Kidney (tissue), 14 donors: Measurements from ENCODE around the gene TNRC18. TPM values are rescaled to one million over a fixed set of nuclear protein-coding genes. Genes with fewer than 3 reads are reported as not detected.

Source experiments
- DNase-seq, 5 donors: peaks; one replicate each; pipeline ENCODE4 v3.0.0-alpha.2; 2013 to 2020
- FAIRE-seq: peaks from 2 replicates; lab custom pipeline; 2012; peaks lifted over from hg19 to GRCh38; lab: Jason Lieb, UNC
- H3K27ac ChIP-seq, 2 donors: one replicate each; pipeline ENCODE4 v1.7.0; 2013; ENCODE audit warnings: low read depth in 2 of 2, low read length in 2 of 2, inconsistent platforms in 1 of 2
- H3K27me3 ChIP-seq: one replicate; pipeline ENCODE4 v1.7.1; 2013; ENCODE audit warnings: low read length, inconsistent platforms; ENCODE audit not compliant: control insufficient read depth, insufficient read depth
- H3K36me3 ChIP-seq, 3 donors: one replicate each; pipeline versions ENCODE4 v1.7.0 to v1.7.1; 2013; ENCODE audit warnings: low read length in 3 of 3, control low read depth in 1 of 3, inconsistent platforms in 1 of 3; ENCODE audit not compliant: insufficient read depth in 3 of 3, control insufficient read depth in 2 of 3
- H3K4me1 ChIP-seq, 3 donors: one replicate each; pipeline versions ENCODE4 v1.7.0 to v1.7.1; 2013; ENCODE audit warnings: low read length in 3 of 3, inconsistent platforms in 1 of 3, low read depth in 1 of 3; ENCODE audit not compliant: control insufficient read depth in 2 of 3, insufficient read depth in 2 of 3
- H3K4me3 ChIP-seq, 3 donors: one replicate each; pipeline versions ENCODE4 v1.7.0 to v1.8.1; 2013; ENCODE audit warnings: low read length in 3 of 3, control low read depth in 1 of 3, inconsistent platforms in 1 of 3
- H3K9ac ChIP-seq, 3 donors: one replicate each; pipeline versions ENCODE4 v1.7.0 to v1.7.1; 2013; ENCODE audit warnings: low read length in 3 of 3, control low read depth in 1 of 3, inconsistent platforms in 1 of 3
- H3K9me3 ChIP-seq, 3 donors: one replicate each; pipeline versions ENCODE4 v1.7.0 to v1.7.1; 2013; ENCODE audit warnings: low read length in 3 of 3, control low read depth in 1 of 3, inconsistent platforms in 1 of 3; ENCODE audit not compliant: control insufficient read depth in 2 of 3, insufficient read depth in 1 of 3
- intact Hi-C: fragments of 100-400 bp; cut with DNase I; formaldehyde crosslinking; loops from one replicate; pipeline ENCODE4 v1.11.1; 2022
- polyA plus RNA-seq: library from polyadenylated mRNA; stranded (reverse); fragments of 350-450 nt; fragmentation: Illumina TruSeq; extraction: RNeasy Lipid Tissue Mini Kit (QIAGEN cat#74804); gene quantifications from one replicate; pipeline ENCODE4 v1.2.3, GENCODE V29; 2014; ENCODE audit warnings: low read depth, low replicate concordance; ENCODE audit not compliant: insufficient read depth
- total RNA-seq: library from RNA; stranded (reverse); fragmentation: NEBNext Ultra II Directional; extraction: Animal tissue kit (Norgen Biotek cat#: 25700); gene quantifications from one replicate; pipeline ENCODE4 v1.2.1, GENCODE V29; 2021
- TF ChIP-seq, protein P1 (sequence below): IDR thresholded peaks from 3 replicates; pipeline ENCODE4 v1.5.1; 2012; ENCODE audit warnings: mild to moderate bottlenecking, moderate library complexity, borderline replicate concordance; ENCODE audit not compliant: insufficient read depth; ENCODE audit errors: extremely low read depth
- donor health status: control.
- donor health status: control.
- donor health status: control.
- donor health status: control.
- donor health status: control.
- donor health status: DM: yes; HTN: yes; CAD: no.
- donor health status: Normal renal cell carcinoma (clear cell type).

TNRC18 gene
- total and polyA plus RNA-seq, 2 donors from 2014 or later, result 12.5 to 125 TPM

DNA sequence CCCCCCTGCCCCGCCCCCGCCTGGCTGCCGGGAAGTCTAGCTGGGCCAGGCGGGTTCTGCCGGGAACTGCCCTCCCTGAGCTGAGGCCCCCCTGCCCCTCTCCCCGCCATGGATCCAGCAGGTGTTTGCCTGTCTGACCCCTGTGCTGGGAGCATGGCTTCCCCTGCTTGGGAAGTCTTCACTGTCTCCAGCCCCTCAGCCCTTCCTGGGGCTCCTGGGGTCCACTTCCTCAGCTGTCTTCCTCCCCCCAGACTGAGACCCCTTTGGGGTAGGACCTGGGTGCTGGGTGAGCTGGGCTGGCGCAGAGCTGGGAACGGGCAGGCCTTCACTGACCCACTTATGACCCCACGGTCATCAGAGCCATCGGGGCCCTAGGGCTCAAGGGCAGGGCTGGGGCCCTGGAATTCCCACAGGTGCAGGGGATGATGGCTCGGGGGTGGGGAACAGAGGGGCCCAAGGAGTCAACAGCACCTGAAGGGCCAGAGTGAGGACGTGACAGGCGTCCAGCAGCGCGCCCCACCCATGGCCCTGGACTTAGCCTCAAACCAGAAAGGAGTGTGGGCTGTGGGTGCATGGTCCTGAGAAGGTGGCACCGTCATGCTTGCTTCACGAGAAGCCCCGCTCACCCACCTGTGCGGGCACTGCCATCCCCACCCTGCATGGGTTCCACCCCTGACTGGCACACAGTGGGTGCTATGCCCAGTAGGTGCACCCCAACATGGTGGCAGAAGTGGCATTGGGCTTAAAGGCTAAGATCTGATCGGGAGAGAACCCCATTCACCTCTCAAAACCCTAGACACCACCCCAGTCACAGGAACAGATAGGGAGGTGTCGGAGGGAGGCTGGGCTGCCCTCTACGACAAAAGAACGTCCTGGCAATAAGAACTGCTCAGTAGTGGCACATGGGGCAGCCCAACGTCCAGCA is 16.2 kb upstream of the TNRC18 start:
- Histone ChIP-seq H3K9ac (no peak overlapping the region), H3K36me3 (no peaks in the 10 kb centered on the region), H3K27ac (no peak overlapping the region), H3K4me3 (no peak overlapping the region), H3K27me3 (no peaks in the 10 kb centered on the region), H3K4me1 (no peaks in the 10 kb centered on the region), H3K9me3 (peaks cover 0 to 6% (median 0%) of the 10 kb centered on the region in 3 donors)
- TF ChIP-seq, protein P1, sequence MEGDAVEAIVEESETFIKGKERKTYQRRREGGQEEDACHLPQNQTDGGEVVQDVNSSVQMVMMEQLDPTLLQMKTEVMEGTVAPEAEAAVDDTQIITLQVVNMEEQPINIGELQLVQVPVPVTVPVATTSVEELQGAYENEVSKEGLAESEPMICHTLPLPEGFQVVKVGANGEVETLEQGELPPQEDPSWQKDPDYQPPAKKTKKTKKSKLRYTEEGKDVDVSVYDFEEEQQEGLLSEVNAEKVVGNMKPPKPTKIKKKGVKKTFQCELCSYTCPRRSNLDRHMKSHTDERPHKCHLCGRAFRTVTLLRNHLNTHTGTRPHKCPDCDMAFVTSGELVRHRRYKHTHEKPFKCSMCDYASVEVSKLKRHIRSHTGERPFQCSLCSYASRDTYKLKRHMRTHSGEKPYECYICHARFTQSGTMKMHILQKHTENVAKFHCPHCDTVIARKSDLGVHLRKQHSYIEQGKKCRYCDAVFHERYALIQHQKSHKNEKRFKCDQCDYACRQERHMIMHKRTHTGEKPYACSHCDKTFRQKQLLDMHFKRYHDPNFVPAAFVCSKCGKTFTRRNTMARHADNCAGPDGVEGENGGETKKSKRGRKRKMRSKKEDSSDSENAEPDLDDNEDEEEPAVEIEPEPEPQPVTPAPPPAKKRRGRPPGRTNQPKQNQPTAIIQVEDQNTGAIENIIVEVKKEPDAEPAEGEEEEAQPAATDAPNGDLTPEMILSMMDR, result no peak
- FAIRE-seq, result no peak
- intact Hi-C loops, result no loop called here
- DNase-seq, result peak in 2 of 5 donors; percentile 14 to 38

DNA sequence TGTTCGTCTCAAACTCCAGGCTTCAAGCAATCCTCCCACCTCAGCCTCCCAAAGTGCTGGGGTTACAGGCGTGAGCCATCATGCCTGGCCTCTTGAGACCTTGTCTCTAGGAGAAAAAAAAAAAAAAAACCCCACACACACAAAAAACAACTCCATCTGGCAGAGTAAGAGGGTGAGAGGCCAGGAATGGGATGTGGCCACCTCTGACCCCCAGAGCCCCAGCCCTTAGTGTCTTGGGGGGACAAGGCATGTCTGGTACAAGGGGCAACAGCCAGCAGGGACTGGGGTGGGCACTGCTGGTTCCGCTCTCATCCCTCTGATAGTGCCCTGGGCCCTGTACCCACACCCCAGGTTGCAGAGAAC is 15.6 kb upstream of the TNRC18 start:
- H3K4me3 ChIP-seq, result no peak overlapping the region
- FAIRE-seq, result no peak
- H3K27ac ChIP-seq, result no peak overlapping the region
- DNase-seq, result no peak
- H3K27me3 ChIP-seq, result no peaks in the 10 kb centered on the region
- H3K9ac ChIP-seq, result no peak overlapping the region
- peaks cover 0 to 6% (median 0%) of the 10 kb centered on the region in 3 donors for H3K9me3 ChIP-seq
- no peaks in the 10 kb centered on the region for H3K36me3 ChIP-seq
- no peaks in the 10 kb centered on the region for H3K4me1 ChIP-seq
- TF ChIP-seq, protein P1, result no peak
- intact Hi-C loops, result no loop called here

DNA sequence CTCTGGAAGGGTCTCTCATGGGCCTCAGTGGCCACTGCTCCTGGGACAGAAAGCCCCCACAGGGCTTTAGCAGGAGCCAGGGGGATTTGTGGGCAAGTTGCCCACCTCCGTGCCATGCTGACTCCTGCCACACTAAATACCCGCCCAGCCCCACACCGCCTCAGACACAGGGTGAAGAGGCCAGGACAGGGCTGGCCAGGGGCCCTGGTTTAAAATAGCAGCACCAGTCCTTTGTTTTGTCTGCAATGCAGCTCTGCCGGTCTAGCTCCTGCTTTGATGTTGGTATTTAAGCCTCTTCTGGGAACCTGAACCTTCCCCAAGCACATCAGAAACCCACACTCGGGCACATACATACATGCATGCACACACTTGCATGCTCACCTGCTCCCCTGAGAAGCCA is 14.4 kb upstream of the TNRC18 start:
- Histone ChIP-seq H3K4me1 (no peaks in the 10 kb centered on the region), H3K36me3 (no peaks in the 10 kb centered on the region), H3K27me3 (no peaks in the 10 kb centered on the region), H3K4me3 (no peak overlapping the region), H3K27ac (no peak overlapping the region), H3K9ac (no peak overlapping the region), H3K9me3 (peaks cover 0 to 6% (median 0%) of the 10 kb centered on the region in 3 donors)
- no peak for FAIRE-seq
- DNase-seq, result no peak
- TF ChIP-seq, protein P1, result no peak
- intact Hi-C loops, result no loop called here
